K562 (cell line): ENCODE results near the gene GLTPD2. TPM values are rescaled to one million over a fixed set of nuclear protein-coding genes. Genes with fewer than 3 reads are reported as not detected.

ENCODE experiments used
- ATAC-seq: fragments of 200-7000 bp; cut with Tn5 transposase; 3 replicates; pipeline ENCODE4 v1.9.1; 2020; ENCODE audit warnings: moderate library complexity
- BruUV-seq: library from RNA; stranded (reverse); fragments of 400-500 nt; replicated peaks from 2 replicates; lab custom pipeline; 2021; lab: Mats Ljungman, UMichigan
- CTCF ChIA-PET: fragments of 300-600 bp; formaldehyde crosslinking; extraction: SDS; loops from one replicate; lab custom pipeline; 2021; ENCODE audit warnings: low intra/inter-chr PET ratio; lab: Yijun Ruan, JAX
- POLR2A ChIA-PET: fragments of 300-600, 350-650 bp; sonication (Branson Sonifier 250); formaldehyde crosslinking; extraction: SDS; loops from one replicate; lab custom pipeline; 2021; ENCODE audit warnings: antibody characterized with exemption, inconsistent platforms; lab: Yijun Ruan, JAX
- DNase-seq, 4 experiments: peaks; one replicate each; pipeline versions ENCODE4 v3.0.0 to v3.0.0-alpha.2; 2011 to 2018; ENCODE audit warnings: low spot score in 3 of 4, mixed read lengths in 3 of 4; ENCODE audit errors: extremely low read depth in 1 of 4
- FAIRE-seq: peaks from 2 replicates; lab custom pipeline; 2011; peaks lifted over from hg19 to GRCh38; lab: Jason Lieb, UNC
- H2AFZ ChIP-seq: 2 replicates; pipeline ENCODE4 v1.6.0; 2011; ENCODE audit warnings: low read depth, low read length, control low read depth, inconsistent platforms
- H3K27ac ChIP-seq: fragments of 200-600 bp; 3 replicates; pipeline ENCODE4 v1.8.0; 2011; ENCODE audit warnings: low read depth, mild to moderate bottlenecking, control low read depth, inconsistent platforms, low read length, moderate library complexity, mixed read lengths; ENCODE audit errors: extremely low read depth
- H3K27me3 ChIP-seq, 2 experiments: fragments of 300-600 bp in 1 of 2; 2 replicates in 1 of 2; 3 replicates in 1 of 2; pipeline versions ENCODE4 v1.6.0 to v1.8.0; 2011; ENCODE audit warnings: inconsistent platforms in 2 of 2, low read length in 2 of 2, mild to moderate bottlenecking in 1 of 2, mixed read lengths in 1 of 2, moderate library complexity in 1 of 2; ENCODE audit not compliant: control insufficient read depth in 2 of 2, insufficient read depth in 2 of 2
- H3K36me3 ChIP-seq: fragments of 300-600 bp; 3 replicates; pipeline ENCODE4 v1.8.0; 2011; ENCODE audit warnings: mild to moderate bottlenecking, low read length, inconsistent platforms; ENCODE audit not compliant: control insufficient read depth, insufficient read depth
- H3K4me1 ChIP-seq, 2 experiments: fragments of 200-600 bp in 1 of 2; replicated peaks in 1 of 2; 2 replicates in 1 of 2; 3 replicates in 1 of 2; pipeline versions ENCODE4 v1.5.1 to v1.8.0; 2011; ENCODE audit warnings: inconsistent platforms in 2 of 2, low read length in 2 of 2, mild to moderate bottlenecking in 1 of 2, mixed read lengths in 1 of 2, moderate library complexity in 1 of 2; ENCODE audit not compliant: control insufficient read depth in 2 of 2, insufficient read depth in 2 of 2
- H3K4me2 ChIP-seq: 2 replicates; pipeline ENCODE4 v1.6.1; 2011; ENCODE audit warnings: low read length, control low read depth, inconsistent platforms, mixed read lengths; ENCODE audit not compliant: insufficient read depth
- H3K4me3 ChIP-seq: fragments of 200-600 bp; sonication (generic), shearing (Covaris generic); 2 replicates; pipeline ENCODE4 v1.5.1; 2016; ENCODE audit warnings: control low read depth, inconsistent platforms
- H3K79me2 ChIP-seq: fragments of 200-600 bp; 3 replicates; pipeline ENCODE4 v1.8.0; 2011; ENCODE audit warnings: low read length, inconsistent platforms; ENCODE audit not compliant: control insufficient read depth, insufficient read depth
- H3K9ac ChIP-seq, 2 experiments: 2 replicates each; pipeline versions ENCODE4 v1.6.0 to v1.6.1; 2011; ENCODE audit warnings: low read depth in 2 of 2, low read length in 2 of 2, control low read depth in 1 of 2, inconsistent platforms in 1 of 2, mild to moderate bottlenecking in 1 of 2, mixed read lengths in 1 of 2; ENCODE audit not compliant: insufficient read depth in 1 of 2
- H3K9me1 ChIP-seq: one replicate; pipeline ENCODE4 v1.6.0; 2011; ENCODE audit warnings: inconsistent platforms, mild to moderate bottlenecking, low read length, moderate library complexity; ENCODE audit not compliant: control insufficient read depth, insufficient read depth
- H3K9me3 ChIP-seq: replicated peaks from 2 replicates; pipeline ENCODE4 v1.5.1; 2011; ENCODE audit warnings: low read depth, low read length, inconsistent platforms; ENCODE audit not compliant: control insufficient read depth, insufficient read depth
- H4K20me1 ChIP-seq: replicated peaks from 2 replicates; pipeline ENCODE4 v1.6.1; 2011; ENCODE audit warnings: low read length, inconsistent platforms, mixed read lengths; ENCODE audit not compliant: control insufficient read depth, insufficient read depth
- ATF1 ChIP-seq, 2 experiments: fragments of 450-650 bp in 1 of 2; IDR thresholded peaks; 2 replicates each; pipeline ENCODE4 v1.6.1; 2016; ENCODE audit warnings: missing compliant biosample characterization in 1 of 2, missing genetic modification characterization in 1 of 2
- CBFA2T3 ChIP-seq: fragments of 450-650 bp; IDR thresholded peaks from 2 replicates; pipeline ENCODE4 v1.6.1; 2017
- CREM ChIP-seq: IDR thresholded peaks from 2 replicates; pipeline ENCODE4 v1.6.1; 2014; ENCODE audit warnings: antibody characterized with exemption, low read depth
- KLF1 ChIP-seq: fragments of 450-650 bp; IDR thresholded peaks from 2 replicates; pipeline ENCODE4 v1.6.1; 2016; ENCODE audit warnings: missing genetic modification characterization, missing compliant biosample characterization
- MEIS2 ChIP-seq: fragments of 450-650 bp; IDR thresholded peaks from 2 replicates; pipeline ENCODE4 v1.6.1; 2014; ENCODE audit warnings: mild to moderate bottlenecking; ENCODE audit not compliant: partially characterized antibody
- POLR2A ChIP-seq: fragments of 450-650 bp; conservative IDR thresholded peaks from 2 replicates; pipeline ENCODE4 v1.6.1; 2016
- SP2 ChIP-seq: IDR thresholded peaks from 2 replicates; pipeline ENCODE4 v1.6.1; 2011; ENCODE audit warnings: mild to moderate bottlenecking, low read depth, low read length, moderate library complexity; ENCODE audit not compliant: poor library complexity, severe bottlenecking; ENCODE audit errors: extremely low read depth
- TAL1 ChIP-seq: fragments of 450-650 bp; IDR thresholded peaks from 2 replicates; pipeline ENCODE4 v1.6.1; 2016; ENCODE audit warnings: mild to moderate bottlenecking
- TRIM24 ChIP-seq, 2 experiments: fragments of 450-650 bp; IDR thresholded peaks; 2 replicates each; pipeline ENCODE4 v1.6.1; 2016
- WGBS: fragments of 100-300 bp; shearing (Covaris generic); methylation state at CpG from one replicate; pipeline ENCODE4 v1.1.6; 2016; ENCODE audit warnings: low coverage, mixed read lengths; ENCODE audit not compliant: insufficient coverage; ENCODE audit errors: missing lambda C conversion rate; 5-methylcytosine and 5-hydroxymethylcytosine counted together
- in situ Hi-C: fragments of 300-500 bp; cut with MboI; formaldehyde crosslinking; loops from 4 replicates; pipeline ENCODE4 v1.15.0; 2018; ENCODE audit warnings: inconsistent platforms, mixed read lengths
- intact Hi-C: fragments of 100-400 bp; cut with micrococcal nuclease; formaldehyde crosslinking; loops from 2 replicates; pipeline ENCODE4 v1.14.2; 2022
- polyA plus RNA-seq, 8 experiments: library from polyadenylated mRNA; depleted of rRNA in 4 of 8; stranded (reverse) in 5 of 8; unstranded in 3 of 8; fragments of >200 nt; fragmentation: Nextera tagmentation in 2 of 8; fragmentation: Illumina TruSeq in 1 of 8; extraction: Ambion mirVana in 2 of 8; extraction: Trizol in 1 of 8; gene quantifications; 2 replicates each; pipeline versions ENCODE4 v1.2.1 to v1.2.3, GENCODE V29; 2011 to 2014; ENCODE audit warnings: inconsistent platforms in 1 of 8, missing spikeins in 1 of 8
- total RNA-seq, 7 experiments: library from RNA; depleted of rRNA in 6 of 7; stranded (reverse); fragments of >200 nt in 6 of 7; fragmentation: Illumina TruSeq in 2 of 7; extraction: Trizol in 2 of 7; gene quantifications; 2 replicates each; pipeline versions ENCODE4 v1.2.1 to v1.2.3, GENCODE V29; 2011 to 2021; ENCODE audit warnings: low replicate concordance in 1 of 7
- TF ChIP-seq, protein P1 (sequence below), 2 experiments: fragments of 450-650 bp in 1 of 2; sonication (generic) in 1 of 2; formaldehyde crosslinking in 1 of 2; IDR thresholded peaks in 1 of 2; conservative IDR thresholded peaks in 1 of 2; 2 replicates each; pipeline versions ENCODE4 v1.6.1 to v1.8.1; 2016 to 2023; ENCODE audit warnings: mild to moderate bottlenecking in 2 of 2, moderate library complexity in 2 of 2, inconsistent platforms in 1 of 2, missing genetic modification reagents in 1 of 2
- TF ChIP-seq, protein P2 (sequence below): fragments of 450-650 bp; IDR thresholded peaks from 2 replicates; pipeline ENCODE4 v1.6.1; 2014; ENCODE audit warnings: low read depth, mild to moderate bottlenecking, moderate library complexity, borderline replicate concordance
- TF ChIP-seq, protein P3 (sequence below): sonication (generic); formaldehyde crosslinking; IDR thresholded peaks from 2 replicates; pipeline ENCODE4 v1.8.1; 2023; ENCODE audit warnings: missing genetic modification reagents, mild to moderate bottlenecking, borderline replicate concordance
- TF ChIP-seq, protein P4 (sequence below), 2 experiments: IDR thresholded peaks; 2 replicates each; pipeline ENCODE4 v1.6.1; 2012; ENCODE audit warnings: improper control_type of control experiment in 2 of 2, low read depth in 2 of 2, low read length in 2 of 2, borderline replicate concordance in 1 of 2

The GLTPD2 gene
- total and polyA plus RNA-seq, 9 of the 15 experiments (the other 6 are each of a cell fraction or from before 2014, with no cell fraction given) = not detected

DNA sequence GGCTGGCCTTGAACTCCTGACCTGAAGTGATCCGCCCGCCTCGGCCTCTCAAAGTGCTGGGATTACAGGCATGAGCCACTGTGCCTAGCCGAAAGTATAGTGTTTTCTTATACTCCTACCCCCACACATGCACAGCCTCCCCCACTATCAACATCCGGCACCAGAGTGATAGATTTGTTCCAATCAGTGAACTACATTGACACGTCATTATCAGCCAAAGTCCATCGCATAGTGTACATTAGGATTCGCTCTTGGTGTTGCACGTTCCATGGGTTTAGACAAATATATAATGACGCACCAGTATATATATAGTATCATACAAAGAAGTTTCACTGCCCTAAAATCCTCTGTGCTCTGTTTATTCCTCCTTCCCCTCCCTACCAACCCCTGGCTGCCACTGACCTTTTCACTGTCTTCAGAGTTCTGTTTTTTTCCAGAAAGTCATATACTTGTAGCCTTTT, 29.0 kb upstream of the GLTPD2 start:
- Histone ChIP-seq H3K4me1 (no peaks in the 10 kb centered on the region; a peak in 2 of 5 replicates), H3K36me3 (no peaks in the 10 kb centered on the region), H3K9me3 (no peaks in the 10 kb centered on the region), H3K9ac (no peak overlapping the region), H4K20me1 (no peaks in the 10 kb centered on the region), H3K9me1 (no peaks in the 10 kb centered on the region), H3K4me3 (no peak overlapping the region), H3K27me3 (peaks cover 8 to 21% of the 10 kb centered on the region in 2 experiments; a peak in 4 of 5 replicates), H2AFZ (no peak overlapping the region), H3K79me2 (no peaks in the 10 kb centered on the region), H3K4me2 (no peak overlapping the region), H3K27ac (no peak overlapping the region)
- CTCF ChIA-PET = no interaction called here
- POLR2A ChIA-PET = no interaction called here
- no peak for FAIRE-seq
- in situ Hi-C loops (no loop called here), intact Hi-C loops (no loop called here)
- ATAC-seq = no peak; the same call in 2 of the 3 replicates
- no TSS peak for BruUV-seq
- 2% methylated on average over 10 of the region's 10 CpGs for WGBS
- DNase-seq = peak in 1 of 4 experiments; percentile 24
- TF ChIP-seq TRIM24 (IDR thresholded peaks at IDR 0.05) (no peak), POLR2A (no peak), KLF1 (tag) (no peak), TAL1 (no peak), ATF1 (CRISPR knock-in tag; IDR thresholded peaks at IDR 0.05) (no peak), ATF1 (tag; IDR thresholded peaks at IDR 0.05) (0 out of 2 replicates have a peak, but pooled peaks have one; percentile 23), CBFA2T3 (peak; percentile 64), SP2 (no peak), CREM (peak; percentile 72), MEIS2 (peak; percentile 35)
- TF ChIP-seq, protein P1, sequence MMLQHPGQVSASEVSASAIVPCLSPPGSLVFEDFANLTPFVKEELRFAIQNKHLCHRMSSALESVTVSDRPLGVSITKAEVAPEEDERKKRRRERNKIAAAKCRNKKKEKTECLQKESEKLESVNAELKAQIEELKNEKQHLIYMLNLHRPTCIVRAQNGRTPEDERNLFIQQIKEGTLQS (IDR thresholded peaks at IDR 0.05) = peak; percentile 22; the same call in 1 of the 2 replicates
- TF ChIP-seq, protein P1 (CRISPR knock-in tag; conservative IDR thresholded peaks at IDR 0.05) = no peak
- TF ChIP-seq, protein P2, sequence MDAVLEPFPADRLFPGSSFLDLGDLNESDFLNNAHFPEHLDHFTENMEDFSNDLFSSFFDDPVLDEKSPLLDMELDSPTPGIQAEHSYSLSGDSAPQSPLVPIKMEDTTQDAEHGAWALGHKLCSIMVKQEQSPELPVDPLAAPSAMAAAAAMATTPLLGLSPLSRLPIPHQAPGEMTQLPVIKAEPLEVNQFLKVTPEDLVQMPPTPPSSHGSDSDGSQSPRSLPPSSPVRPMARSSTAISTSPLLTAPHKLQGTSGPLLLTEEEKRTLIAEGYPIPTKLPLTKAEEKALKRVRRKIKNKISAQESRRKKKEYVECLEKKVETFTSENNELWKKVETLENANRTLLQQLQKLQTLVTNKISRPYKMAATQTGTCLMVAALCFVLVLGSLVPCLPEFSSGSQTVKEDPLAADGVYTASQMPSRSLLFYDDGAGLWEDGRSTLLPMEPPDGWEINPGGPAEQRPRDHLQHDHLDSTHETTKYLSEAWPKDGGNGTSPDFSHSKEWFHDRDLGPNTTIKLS = no peak
- TF ChIP-seq, protein P3, sequence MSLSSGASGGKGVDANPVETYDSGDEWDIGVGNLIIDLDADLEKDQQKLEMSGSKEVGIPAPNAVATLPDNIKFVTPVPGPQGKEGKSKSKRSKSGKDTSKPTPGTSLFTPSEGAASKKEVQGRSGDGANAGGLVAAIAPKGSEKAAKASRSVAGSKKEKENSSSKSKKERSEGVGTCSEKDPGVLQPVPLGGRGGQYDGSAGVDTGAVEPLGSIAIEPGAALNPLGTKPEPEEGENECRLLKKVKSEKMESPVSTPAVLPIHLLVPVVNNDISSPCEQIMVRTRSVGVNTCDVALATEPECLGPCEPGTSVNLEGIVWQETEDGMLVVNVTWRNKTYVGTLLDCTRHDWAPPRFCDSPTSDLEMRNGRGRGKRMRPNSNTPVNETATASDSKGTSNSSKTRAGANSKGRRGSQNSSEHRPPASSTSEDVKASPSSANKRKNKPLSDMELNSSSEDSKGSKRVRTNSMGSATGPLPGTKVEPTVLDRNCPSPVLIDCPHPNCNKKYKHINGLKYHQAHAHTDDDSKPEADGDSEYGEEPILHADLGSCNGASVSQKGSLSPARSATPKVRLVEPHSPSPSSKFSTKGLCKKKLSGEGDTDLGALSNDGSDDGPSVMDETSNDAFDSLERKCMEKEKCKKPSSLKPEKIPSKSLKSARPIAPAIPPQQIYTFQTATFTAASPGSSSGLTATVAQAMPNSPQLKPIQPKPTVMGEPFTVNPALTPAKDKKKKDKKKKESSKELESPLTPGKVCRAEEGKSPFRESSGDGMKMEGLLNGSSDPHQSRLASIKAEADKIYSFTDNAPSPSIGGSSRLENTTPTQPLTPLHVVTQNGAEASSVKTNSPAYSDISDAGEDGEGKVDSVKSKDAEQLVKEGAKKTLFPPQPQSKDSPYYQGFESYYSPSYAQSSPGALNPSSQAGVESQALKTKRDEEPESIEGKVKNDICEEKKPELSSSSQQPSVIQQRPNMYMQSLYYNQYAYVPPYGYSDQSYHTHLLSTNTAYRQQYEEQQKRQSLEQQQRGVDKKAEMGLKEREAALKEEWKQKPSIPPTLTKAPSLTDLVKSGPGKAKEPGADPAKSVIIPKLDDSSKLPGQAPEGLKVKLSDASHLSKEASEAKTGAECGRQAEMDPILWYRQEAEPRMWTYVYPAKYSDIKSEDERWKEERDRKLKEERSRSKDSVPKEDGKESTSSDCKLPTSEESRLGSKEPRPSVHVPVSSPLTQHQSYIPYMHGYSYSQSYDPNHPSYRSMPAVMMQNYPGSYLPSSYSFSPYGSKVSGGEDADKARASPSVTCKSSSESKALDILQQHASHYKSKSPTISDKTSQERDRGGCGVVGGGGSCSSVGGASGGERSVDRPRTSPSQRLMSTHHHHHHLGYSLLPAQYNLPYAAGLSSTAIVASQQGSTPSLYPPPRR (CRISPR knock-in tag) = no peak
- TF ChIP-seq, protein P4, sequence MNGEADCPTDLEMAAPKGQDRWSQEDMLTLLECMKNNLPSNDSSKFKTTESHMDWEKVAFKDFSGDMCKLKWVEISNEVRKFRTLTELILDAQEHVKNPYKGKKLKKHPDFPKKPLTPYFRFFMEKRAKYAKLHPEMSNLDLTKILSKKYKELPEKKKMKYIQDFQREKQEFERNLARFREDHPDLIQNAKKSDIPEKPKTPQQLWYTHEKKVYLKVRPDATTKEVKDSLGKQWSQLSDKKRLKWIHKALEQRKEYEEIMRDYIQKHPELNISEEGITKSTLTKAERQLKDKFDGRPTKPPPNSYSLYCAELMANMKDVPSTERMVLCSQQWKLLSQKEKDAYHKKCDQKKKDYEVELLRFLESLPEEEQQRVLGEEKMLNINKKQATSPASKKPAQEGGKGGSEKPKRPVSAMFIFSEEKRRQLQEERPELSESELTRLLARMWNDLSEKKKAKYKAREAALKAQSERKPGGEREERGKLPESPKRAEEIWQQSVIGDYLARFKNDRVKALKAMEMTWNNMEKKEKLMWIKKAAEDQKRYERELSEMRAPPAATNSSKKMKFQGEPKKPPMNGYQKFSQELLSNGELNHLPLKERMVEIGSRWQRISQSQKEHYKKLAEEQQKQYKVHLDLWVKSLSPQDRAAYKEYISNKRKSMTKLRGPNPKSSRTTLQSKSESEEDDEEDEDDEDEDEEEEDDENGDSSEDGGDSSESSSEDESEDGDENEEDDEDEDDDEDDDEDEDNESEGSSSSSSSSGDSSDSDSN (IDR thresholded peaks at IDR 0.05; ENCODE audit: borderline replicate concordance in 1 of 2, low read depth in 2 of 2, low read length in 2 of 2) = no peak
